Femur (tissue), 1 donor: ENCODE results near the gene TRIM43.
"Not testable (repeated sequence)": the region's sequence is repeated elsewhere in the genome, so short reads cannot be mapped to it uniquely, and the experiment has no call there.

ENCODE experiments used
- DNase-seq: peaks from one replicate; pipeline ENCODE4 v3.0.0-alpha.2; 2017

Gene TRIM43

GRCh38 chr2:95641787-95642186 lies 50.0 kb downstream of the TRIM43 start:
- DNase-seq = not testable (repeated sequence)

GRCh38 chr2:95642360-95642759 lies 50.6 kb downstream of the TRIM43 start:
- DNase-seq = not testable (repeated sequence)

GRCh38 chr2:95642951-95643350 lies 51.1 kb downstream of the TRIM43 start:
- not testable (repeated sequence) for DNase-seq

GRCh38 chr2:95645312-95645711 lies 53.5 kb downstream of the TRIM43 start:
- DNase-seq = not testable (repeated sequence)

GRCh38 chr2:95646274-95646994 lies 54.6 kb downstream of the TRIM43 start:
- not testable (repeated sequence) for DNase-seq

GRCh38 chr2:95648894-95649544 lies 57.2 kb downstream of the TRIM43 start:
- DNase-seq = not testable (repeated sequence)
